DOHH2 (cell line): Measurements from ENCODE around the gene UBXN10.

Source experiments
- EZH2phosphoT487 ChIP-seq: fragments of 200-600 bp; sonication (generic); IDR thresholded peaks from 2 replicates; pipeline ENCODE4 v1.6.1; 2017; ENCODE audit warnings: borderline replicate concordance, mild to moderate bottlenecking, antibody characterized with exemption, low read length, moderate library complexity, mixed read lengths
- TF ChIP-seq, protein P1 (sequence below): fragments of 200-600 bp; sonication (generic); IDR thresholded peaks from one replicate; pipeline ENCODE4 v1.5.1; 2014; ENCODE audit warnings: antibody characterized with exemption, mild to moderate bottlenecking, low read depth, low read length; ENCODE audit not compliant: poor library complexity, severe bottlenecking

DNA sequence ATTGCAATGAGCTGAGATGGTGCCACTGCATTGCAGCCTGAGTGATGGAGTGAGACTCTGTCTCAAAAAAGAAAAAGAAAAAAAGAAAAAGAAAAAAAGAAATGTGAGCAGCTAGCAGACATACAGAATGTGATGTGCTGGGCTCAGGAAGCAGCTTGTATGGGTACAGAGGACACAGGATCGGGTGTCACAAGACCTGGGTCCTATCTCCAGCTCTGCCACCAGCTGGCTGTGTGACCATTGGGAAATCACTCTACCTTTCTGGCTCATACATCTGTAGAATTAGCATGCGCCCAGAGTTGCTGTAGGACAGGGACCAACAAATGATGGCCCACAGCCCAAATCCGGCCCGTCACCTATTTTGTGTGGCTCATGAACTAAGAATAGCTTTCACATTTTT lies 3.8 kb downstream of the UBXN10 start:
- TF ChIP-seq, protein P1, sequence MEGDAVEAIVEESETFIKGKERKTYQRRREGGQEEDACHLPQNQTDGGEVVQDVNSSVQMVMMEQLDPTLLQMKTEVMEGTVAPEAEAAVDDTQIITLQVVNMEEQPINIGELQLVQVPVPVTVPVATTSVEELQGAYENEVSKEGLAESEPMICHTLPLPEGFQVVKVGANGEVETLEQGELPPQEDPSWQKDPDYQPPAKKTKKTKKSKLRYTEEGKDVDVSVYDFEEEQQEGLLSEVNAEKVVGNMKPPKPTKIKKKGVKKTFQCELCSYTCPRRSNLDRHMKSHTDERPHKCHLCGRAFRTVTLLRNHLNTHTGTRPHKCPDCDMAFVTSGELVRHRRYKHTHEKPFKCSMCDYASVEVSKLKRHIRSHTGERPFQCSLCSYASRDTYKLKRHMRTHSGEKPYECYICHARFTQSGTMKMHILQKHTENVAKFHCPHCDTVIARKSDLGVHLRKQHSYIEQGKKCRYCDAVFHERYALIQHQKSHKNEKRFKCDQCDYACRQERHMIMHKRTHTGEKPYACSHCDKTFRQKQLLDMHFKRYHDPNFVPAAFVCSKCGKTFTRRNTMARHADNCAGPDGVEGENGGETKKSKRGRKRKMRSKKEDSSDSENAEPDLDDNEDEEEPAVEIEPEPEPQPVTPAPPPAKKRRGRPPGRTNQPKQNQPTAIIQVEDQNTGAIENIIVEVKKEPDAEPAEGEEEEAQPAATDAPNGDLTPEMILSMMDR: no peak
- TF ChIP-seq EZH2phosphoT487: no peak
